Prostate gland (tissue), 2 donors: Measurements from ENCODE around the gene ADGRF5.

Experiments used
- POLR2A ChIP-seq: fragments of 450-650 bp; IDR thresholded peaks from one replicate; pipeline ENCODE4 v1.6.1; 2016; ENCODE audit warnings: antibody characterized with exemption, mild to moderate bottlenecking
- TF ChIP-seq, protein P1 (sequence below), 4 experiments: fragments of 200-600 bp in 2 of 4; fragments of 450-650 bp in 2 of 4; sonication (generic) in 2 of 4; IDR thresholded peaks; 1 replicate in 3 of 4; 2 replicates in 1 of 4; pipeline ENCODE4 v1.5.1; 2016 to 2019; ENCODE audit warnings: antibody characterized with exemption in 4 of 4, mild to moderate bottlenecking in 2 of 4, moderate library complexity in 2 of 4

DNA sequence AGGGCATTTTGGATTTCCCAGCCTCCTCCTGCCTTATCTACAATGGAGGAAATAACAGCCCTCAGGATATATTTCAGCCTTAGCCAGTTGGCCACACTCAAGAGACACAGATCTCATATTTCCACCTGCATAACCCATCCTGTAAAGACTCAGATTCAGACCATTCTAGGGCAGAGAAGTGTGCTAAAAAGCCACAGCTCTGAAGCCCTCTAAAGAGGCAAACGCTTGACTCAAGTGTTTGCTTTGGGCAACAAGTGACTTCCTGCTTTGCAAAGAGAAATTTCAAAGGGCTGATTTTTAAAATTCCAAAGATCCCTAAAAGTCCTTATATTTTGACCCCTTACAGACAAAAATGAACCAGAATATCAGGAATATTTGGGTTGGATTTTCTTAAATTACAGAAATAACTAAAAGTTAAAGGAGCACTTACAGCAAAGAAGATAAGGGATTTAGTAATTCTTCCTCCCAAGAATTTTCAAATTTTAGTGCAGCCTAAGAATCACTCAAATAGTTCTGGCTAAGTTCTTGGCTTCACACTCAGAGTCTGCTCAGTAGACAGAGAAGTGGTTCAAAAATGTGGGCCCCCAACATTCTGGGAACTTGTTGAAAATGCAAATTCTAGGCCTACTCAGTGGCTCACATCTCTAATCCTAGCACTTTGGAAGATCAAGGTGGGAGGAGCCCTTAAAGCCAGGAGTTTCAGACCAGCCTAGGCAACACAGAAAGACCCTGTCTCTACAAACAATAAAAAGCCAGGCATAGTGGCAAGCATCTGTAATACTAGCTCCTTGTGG, 18.9 kb upstream of the ADGRF5 start:
- TF ChIP-seq, protein P1, sequence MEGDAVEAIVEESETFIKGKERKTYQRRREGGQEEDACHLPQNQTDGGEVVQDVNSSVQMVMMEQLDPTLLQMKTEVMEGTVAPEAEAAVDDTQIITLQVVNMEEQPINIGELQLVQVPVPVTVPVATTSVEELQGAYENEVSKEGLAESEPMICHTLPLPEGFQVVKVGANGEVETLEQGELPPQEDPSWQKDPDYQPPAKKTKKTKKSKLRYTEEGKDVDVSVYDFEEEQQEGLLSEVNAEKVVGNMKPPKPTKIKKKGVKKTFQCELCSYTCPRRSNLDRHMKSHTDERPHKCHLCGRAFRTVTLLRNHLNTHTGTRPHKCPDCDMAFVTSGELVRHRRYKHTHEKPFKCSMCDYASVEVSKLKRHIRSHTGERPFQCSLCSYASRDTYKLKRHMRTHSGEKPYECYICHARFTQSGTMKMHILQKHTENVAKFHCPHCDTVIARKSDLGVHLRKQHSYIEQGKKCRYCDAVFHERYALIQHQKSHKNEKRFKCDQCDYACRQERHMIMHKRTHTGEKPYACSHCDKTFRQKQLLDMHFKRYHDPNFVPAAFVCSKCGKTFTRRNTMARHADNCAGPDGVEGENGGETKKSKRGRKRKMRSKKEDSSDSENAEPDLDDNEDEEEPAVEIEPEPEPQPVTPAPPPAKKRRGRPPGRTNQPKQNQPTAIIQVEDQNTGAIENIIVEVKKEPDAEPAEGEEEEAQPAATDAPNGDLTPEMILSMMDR (IDR thresholded peaks at IDR 0.05), result no peak
- no peak for TF ChIP-seq POLR2A
